Esophagus squamous epithelium (tissue), 5 donors: Measurements from ENCODE around the gene LDLRAD3. TPM values are rescaled to one million over a fixed set of nuclear protein-coding genes. Genes with fewer than 3 reads are reported as not detected.

Experiments used
- DNase-seq: peaks from one replicate; lab custom pipeline; 2025; lab: John Stamatoyannopoulos, UW
- H3K27ac ChIP-seq, 4 donors: fragments of 200-600 bp; sonication (generic); one replicate each; pipeline ENCODE4 v1.5.1; 2016 to 2019; ENCODE audit warnings: mild to moderate bottlenecking in 1 of 4
- H3K27me3 ChIP-seq, 4 donors: fragments of 200-600 bp; sonication (generic); 1 replicate in 3 of 4; 2 replicates in 1 of 4; pipeline versions ENCODE4 v1.5.1 to v1.6.0; 2017 to 2021; ENCODE audit warnings: antibody characterized with exemption in 1 of 4
- H3K36me3 ChIP-seq, 3 donors: fragments of 200-600 bp; sonication (generic); one replicate each; pipeline ENCODE4 v1.5.1; 2016 to 2019
- H3K4me1 ChIP-seq, 3 donors: fragments of 200-600 bp; sonication (generic); one replicate each; pipeline ENCODE4 v1.5.1; 2017 to 2019
- H3K4me3 ChIP-seq, 4 donors: fragments of 200-600 bp; sonication (generic); 1 replicate in 3 of 4; 2 replicates in 1 of 4; pipeline ENCODE4 v1.5.1; 2016 to 2019; ENCODE audit warnings: mild to moderate bottlenecking in 2 of 4, moderate library complexity in 1 of 4
- H3K9me3 ChIP-seq, 3 donors: fragments of 200-600 bp; sonication (generic); one replicate each; pipeline ENCODE4 v1.5.1; 2016 to 2019
- POLR2A ChIP-seq, 4 donors: fragments of 450-650 bp; IDR thresholded peaks; one replicate each; pipeline ENCODE4 v1.6.1; 2017; ENCODE audit warnings: antibody characterized with exemption in 4 of 4, mild to moderate bottlenecking in 4 of 4, moderate library complexity in 3 of 4
- WGBS, 2 donors: methylation state at CpG; one replicate each; pipeline ENCODE4 v1.1.5; 2018; 5-methylcytosine and 5-hydroxymethylcytosine counted together
- intact Hi-C: fragments of 100-400 bp; cut with DNase I; formaldehyde crosslinking; loops from one replicate; pipeline ENCODE4 v1.15.0; 2022
- total RNA-seq, 4 donors: library from RNA; depleted of rRNA; stranded (reverse); fragments of >200 nt; gene quantifications; one replicate each; pipeline ENCODE4 v1.1.0, GENCODE V29; 2016
- TF ChIP-seq, protein P1 (sequence below), 6 experiments: fragments of 450-650 bp in 4 of 6; fragments of 200-600 bp in 2 of 6; sonication (generic) in 2 of 6; IDR thresholded peaks; one replicate each; pipeline ENCODE4 v1.5.1; 2016 to 2019; ENCODE audit warnings: antibody characterized with exemption in 6 of 6, mild to moderate bottlenecking in 4 of 6, moderate library complexity in 4 of 6
- donor health status: DM: yes; HTN: yes; CAD: no.

LDLRAD3 gene
- total RNA-seq, 4 donors from 2014 or later = 5.0 to 16.8 (median 8.2) TPM

DNA sequence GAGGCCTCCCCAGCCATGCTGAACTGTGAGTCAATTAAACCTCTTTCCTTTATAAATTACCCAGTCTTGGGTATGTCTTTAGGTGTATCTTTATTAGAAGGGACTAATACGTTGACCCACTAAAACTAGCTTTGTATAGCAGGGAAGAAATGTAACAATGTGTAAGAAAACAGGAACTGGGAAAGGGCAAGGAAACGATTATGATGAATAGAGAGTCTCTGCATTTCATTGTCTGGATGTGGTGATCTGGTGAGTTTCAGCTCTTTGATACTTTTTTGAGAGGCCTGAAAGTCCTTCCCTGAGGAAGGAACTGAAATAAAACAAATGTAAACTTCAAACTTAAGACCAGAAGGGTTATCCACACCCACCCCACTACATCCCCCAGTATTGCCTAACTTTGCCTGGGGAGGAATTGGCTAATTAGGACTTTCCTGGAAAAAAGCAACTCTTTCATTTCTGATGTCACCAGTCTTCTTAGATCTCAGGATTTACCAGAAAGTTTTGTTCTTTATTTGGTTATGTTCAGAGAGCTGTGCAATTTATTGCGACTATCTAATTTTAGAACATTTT lies 119.0 kb downstream of the LDLRAD3 start:
- WGBS, 2 donors = 45 to 57% methylated on average over 3 of the region's 3 CpGs
- no peak for DNase-seq
- no peak overlapping the region for H3K4me3 ChIP-seq
- H3K36me3 ChIP-seq = peaks cover 0 to 22% (median 0%) of the 10 kb centered on the region in 3 donors
- peaks cover 0 to 4% (median 0%) of the 10 kb centered on the region in 3 donors for H3K4me1 ChIP-seq
- H3K9me3 ChIP-seq = peaks cover 0 to 6% (median 5%) of the 10 kb centered on the region in 3 donors
- TF ChIP-seq, protein P1, sequence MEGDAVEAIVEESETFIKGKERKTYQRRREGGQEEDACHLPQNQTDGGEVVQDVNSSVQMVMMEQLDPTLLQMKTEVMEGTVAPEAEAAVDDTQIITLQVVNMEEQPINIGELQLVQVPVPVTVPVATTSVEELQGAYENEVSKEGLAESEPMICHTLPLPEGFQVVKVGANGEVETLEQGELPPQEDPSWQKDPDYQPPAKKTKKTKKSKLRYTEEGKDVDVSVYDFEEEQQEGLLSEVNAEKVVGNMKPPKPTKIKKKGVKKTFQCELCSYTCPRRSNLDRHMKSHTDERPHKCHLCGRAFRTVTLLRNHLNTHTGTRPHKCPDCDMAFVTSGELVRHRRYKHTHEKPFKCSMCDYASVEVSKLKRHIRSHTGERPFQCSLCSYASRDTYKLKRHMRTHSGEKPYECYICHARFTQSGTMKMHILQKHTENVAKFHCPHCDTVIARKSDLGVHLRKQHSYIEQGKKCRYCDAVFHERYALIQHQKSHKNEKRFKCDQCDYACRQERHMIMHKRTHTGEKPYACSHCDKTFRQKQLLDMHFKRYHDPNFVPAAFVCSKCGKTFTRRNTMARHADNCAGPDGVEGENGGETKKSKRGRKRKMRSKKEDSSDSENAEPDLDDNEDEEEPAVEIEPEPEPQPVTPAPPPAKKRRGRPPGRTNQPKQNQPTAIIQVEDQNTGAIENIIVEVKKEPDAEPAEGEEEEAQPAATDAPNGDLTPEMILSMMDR (IDR thresholded peaks at IDR 0.05) = no peak
- no peak for TF ChIP-seq POLR2A (IDR thresholded peaks at IDR 0.05)
- no peaks in the 10 kb centered on the region for H3K27me3 ChIP-seq
- peak overlapping the region in 2 of 4 donors; percentile 0 to 50 for H3K27ac ChIP-seq
- intact Hi-C loops = loop anchor here (10.0 kb wide), 1 partner anchor 238 kb away; no protein-coding TSS in a partner anchor

DNA sequence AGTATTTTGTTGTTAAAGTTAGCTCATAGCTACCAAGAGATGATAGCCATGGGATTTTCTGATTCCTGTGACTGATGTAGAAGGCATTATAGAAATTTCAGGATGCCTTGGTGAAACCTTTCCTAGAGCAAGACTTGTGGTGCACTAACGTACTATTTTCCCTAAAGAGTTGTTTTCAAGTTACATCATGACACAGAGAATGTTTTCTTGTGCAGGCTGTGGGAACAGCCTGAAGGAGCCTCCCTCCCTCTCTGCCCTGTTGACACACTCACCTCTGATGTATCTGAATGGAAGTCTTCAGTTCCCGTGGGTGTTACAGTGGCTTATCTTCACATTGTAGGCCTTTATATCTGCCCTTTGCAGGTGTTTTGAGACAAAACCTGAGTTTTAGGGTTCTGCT lies 121.6 kb downstream of the LDLRAD3 start:
- Histone ChIP-seq H3K27ac (no peak overlapping the region), H3K36me3 (peaks cover 0 to 20% (median 0%) of the 10 kb centered on the region in 3 donors), H3K9me3 (peaks cover 0 to 6% (median 5%) of the 10 kb centered on the region in 3 donors), H3K4me1 (peaks cover 0 to 22% (median 0%) of the 10 kb centered on the region in 3 donors), H3K27me3 (no peaks in the 10 kb centered on the region), H3K4me3 (no peak overlapping the region)
- DNase-seq = no peak
- 78 to 81% methylated on average over 2 of the region's 2 CpGs for WGBS, 2 donors
- intact Hi-C loops = loop anchor here (10.0 kb wide), 1 partner anchor 241 kb away; no protein-coding TSS in a partner anchor
- TF ChIP-seq, protein P1 (IDR thresholded peaks at IDR 0.05) = no peak
- TF ChIP-seq POLR2A (IDR thresholded peaks at IDR 0.05) = no peak

DNA sequence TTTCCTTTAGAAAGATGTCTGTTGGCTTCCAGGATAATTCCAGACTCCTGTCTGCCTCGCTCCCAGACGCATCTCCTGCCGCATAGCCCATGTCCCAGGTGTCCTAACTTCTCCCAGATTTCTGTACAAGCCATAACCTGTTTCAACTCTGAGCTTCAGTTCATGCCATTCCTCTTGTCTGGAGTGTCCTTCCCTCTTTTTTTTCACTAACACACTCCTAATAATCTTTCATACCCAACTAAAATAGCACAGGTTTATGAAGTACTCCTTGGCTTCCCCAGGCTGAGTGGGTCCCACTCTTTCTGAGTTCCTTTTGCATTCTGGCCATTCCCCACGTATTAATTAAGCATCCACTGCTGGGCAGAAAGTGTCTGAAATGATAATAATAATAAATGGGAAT lies 123.0 kb downstream of the LDLRAD3 start:
- 86 to 89% methylated on average over 4 of the region's 4 CpGs for WGBS, 2 donors
- H3K36me3 ChIP-seq = peaks cover 0 to 20% (median 0%) of the 10 kb centered on the region in 3 donors
- TF ChIP-seq, protein P1 (IDR thresholded peaks at IDR 0.05) = no peak
- TF ChIP-seq POLR2A (IDR thresholded peaks at IDR 0.05) = no peak
- peaks cover 0 to 6% (median 5%) of the 10 kb centered on the region in 3 donors for H3K9me3 ChIP-seq
- no peaks in the 10 kb centered on the region for H3K27me3 ChIP-seq
- H3K4me3 ChIP-seq = no peak overlapping the region
- peaks cover 0 to 22% (median 0%) of the 10 kb centered on the region in 3 donors for H3K4me1 ChIP-seq
- intact Hi-C loops = loop anchor here (10.0 kb wide), 1 partner anchor 242 kb away; no protein-coding TSS in a partner anchor
- H3K27ac ChIP-seq = no peak overlapping the region
- no peak for DNase-seq

DNA sequence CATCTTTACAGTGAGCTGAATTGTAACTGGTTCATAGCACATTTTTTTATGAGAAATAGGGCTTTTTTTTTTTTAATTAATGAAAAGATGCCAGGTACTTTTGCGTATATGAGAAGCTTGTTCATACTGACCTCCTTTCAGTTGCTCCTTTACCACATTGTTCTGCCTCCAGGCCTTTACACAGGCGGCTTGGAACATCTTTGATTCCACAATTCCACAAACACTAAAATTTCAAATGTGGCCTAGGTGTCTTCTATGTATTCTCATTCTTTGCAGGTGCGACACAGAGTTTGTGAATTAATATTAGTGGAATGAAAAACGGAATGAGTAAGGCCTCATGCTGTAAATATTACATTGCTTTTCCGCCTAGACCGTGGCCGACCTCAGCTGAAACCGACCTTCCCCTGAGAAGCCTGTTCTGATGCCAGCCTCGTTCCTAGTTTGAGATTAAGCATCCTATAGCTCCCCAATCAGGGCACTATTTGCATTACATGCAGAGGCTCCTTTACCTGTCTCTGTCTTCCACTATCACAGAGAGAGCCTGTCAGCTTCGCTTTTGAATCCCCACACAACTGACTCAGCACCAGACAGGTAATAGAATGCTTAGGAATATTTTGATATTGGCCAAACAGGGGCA lies 125.8 kb downstream of the LDLRAD3 start:
- Histone ChIP-seq H3K4me1 (peaks cover 6 to 39% (median 6%) of the 10 kb centered on the region in 3 donors), H3K27me3 (no peaks in the 10 kb centered on the region), H3K27ac (no peak overlapping the region), H3K36me3 (peaks cover 0 to 15% (median 0%) of the 10 kb centered on the region in 3 donors), H3K4me3 (no peak overlapping the region), H3K9me3 (peaks cover 0 to 6% (median 5%) of the 10 kb centered on the region in 3 donors)
- TF ChIP-seq, protein P1 (IDR thresholded peaks at IDR 0.05) = peak in 5 of 6 experiments; percentile 13 to 68 (median 38)
- no peak for TF ChIP-seq POLR2A (IDR thresholded peaks at IDR 0.05)
- intact Hi-C loops = loop anchor here (10.0 kb wide), 1 partner anchor 245 kb away; no protein-coding TSS in a partner anchor
- 22 to 70% methylated on average over 9 to 10 of the region's 10 CpGs for WGBS, 2 donors
- DNase-seq = no peak
